AG10803 (cell line): ENCODE measurements around the gene PCARE.

Experiments
- DNase-seq: peaks from one replicate; pipeline ENCODE4 v3.0.0; 2010; ENCODE audit warnings: low read depth
- H3K4me3 ChIP-seq: 2 replicates; pipeline ENCODE4 v1.5.1; 2011; ENCODE audit warnings: mild to moderate bottlenecking, low read length, control low read depth
- CTCF ChIP-seq: conservative IDR thresholded peaks from 2 replicates; pipeline ENCODE4 v1.5.1; 2011; ENCODE audit warnings: mild to moderate bottlenecking, low read length, control low read depth, inconsistent platforms

Gene PCARE

GRCh38 chr2:29025711-29026110, 48.6 kb downstream of the PCARE start:
- TF ChIP-seq CTCF = no peak
- H3K4me3 ChIP-seq = no peak overlapping the region
- no peak for DNase-seq

- H3K4me3 ChIP-seq = no peak overlapping the region
- no peak for DNase-seq
- no peak for TF ChIP-seq CTCF
These were observed 49.4 kb downstream of the PCARE start for GRCh38 chr2:29024882-29025430.

- no peak for TF ChIP-seq CTCF
- H3K4me3 ChIP-seq = no peak overlapping the region
- DNase-seq = no peak
These were observed 51.1 kb downstream of the PCARE start for GRCh38 chr2:29023188-29023587.

GRCh38 chr2:29022679-29023078, 51.6 kb downstream of the PCARE start:
- no peak overlapping the region for H3K4me3 ChIP-seq
- DNase-seq = no peak
- no peak for TF ChIP-seq CTCF

GRCh38 chr2:29021886-29022285, 52.4 kb downstream of the PCARE start:
- no peak overlapping the region for H3K4me3 ChIP-seq
- DNase-seq = no peak
- no peak for TF ChIP-seq CTCF

GRCh38 chr2:29017716-29018435, 56.4 kb downstream of the PCARE start:
- no peak for TF ChIP-seq CTCF
- no peak for DNase-seq
- H3K4me3 ChIP-seq = no peak overlapping the region

- no peak for TF ChIP-seq CTCF
- H3K4me3 ChIP-seq = no peak overlapping the region
- no peak for DNase-seq
These were observed 57.8 kb downstream of the PCARE start for GRCh38 chr2:29016504-29016903.
